Adrenal gland (tissue), 12 donors: Measurements from ENCODE around the gene PRMT7. TPM values are rescaled to one million over a fixed set of nuclear protein-coding genes. Genes with fewer than 3 reads are reported as not detected.

ENCODE experiments used
- DNase-seq, 7 donors: peaks; one replicate each; pipeline ENCODE4 v3.0.0-alpha.2; 2019 to 2020
- H3K27ac ChIP-seq, 5 donors: fragments of 200-600 bp; sonication (generic) in 4 of 5; 1 replicate in 3 of 5; 2 replicates in 2 of 5; pipeline versions ENCODE4 v1.5.1 to v1.8.0; 2016 to 2020; ENCODE audit warnings: mild to moderate bottlenecking in 1 of 5
- H3K27me3 ChIP-seq: fragments of 200-600 bp; 2 replicates; pipeline ENCODE4 v1.8.0; 2021
- H3K36me3 ChIP-seq, 2 donors: fragments of 200-600 bp; replicated peaks in 1 of 2; 1 replicate in 1 of 2; 2 replicates in 1 of 2; pipeline versions ENCODE4 v1.5.1 to v1.8.0; 2018 to 2022
- H3K4me1 ChIP-seq, 2 donors: fragments of 200-600 bp; replicated peaks in 1 of 2; 1 replicate in 1 of 2; 2 replicates in 1 of 2; pipeline versions ENCODE4 v1.5.1 to v1.8.0; 2018 to 2021
- H3K4me3 ChIP-seq, 4 donors: fragments of 200-600 bp; sonication (generic) in 3 of 4; one replicate each; pipeline ENCODE4 v1.5.1; 2016 to 2018
- H3K9me3 ChIP-seq, 3 donors: fragments of 200-600 bp; sonication (generic) in 1 of 3; replicated peaks in 1 of 3; 1 replicate in 2 of 3; 2 replicates in 1 of 3; pipeline versions ENCODE4 v1.5.1 to v1.8.0; 2016 to 2021
- POLR2A ChIP-seq, 2 donors: fragments of 450-650 bp; IDR thresholded peaks; one replicate each; pipeline ENCODE4 v1.6.1; 2017; ENCODE audit warnings: antibody characterized with exemption in 2 of 2, mild to moderate bottlenecking in 2 of 2, moderate library complexity in 1 of 2
- WGBS, 4 donors: extraction: QIAGEN DNeasy Blood & Tissue Kit in 2 of 4; methylation state at CpG; one replicate each; pipeline versions ENCODE4 v1.1.5 to v1.1.7; 2013 to 2017; 5-methylcytosine and 5-hydroxymethylcytosine counted together
- intact Hi-C, 2 donors: fragments of 100-400 bp; cut with DNase I; formaldehyde crosslinking; loops; one replicate each; pipeline versions ENCODE4 v1.14.1 to v1.15.0; 2022 to 2023
- polyA plus RNA-seq, 3 donors: library from polyadenylated mRNA; stranded (reverse); fragments of 200-250 nt in 2 of 3; fragments of 350-450 nt in 1 of 3; fragmentation: Illumina TruSeq in 1 of 3; extraction: RNeasy Lipid Tissue Mini Kit (QIAGEN cat#74804) in 1 of 3; gene quantifications; one replicate each; pipeline ENCODE4 v1.2.3, GENCODE V29; 2013 to 2014
- total RNA-seq, 9 donors: library from RNA; depleted of rRNA in 4 of 9; stranded (reverse); fragments of >200 nt in 4 of 9; fragments of 120-200 nt in 1 of 9; fragmentation: NEBNext Ultra II Directional in 1 of 9; extraction: Animal tissue kit (Norgen Biotek cat#: 25700) in 1 of 9; gene quantifications; one replicate each; pipeline versions ENCODE4 v1.1.0 to v1.2.4, GENCODE V29; 2013 to 2023
- TF ChIP-seq, protein P1 (sequence below), 6 experiments: fragments of 450-650 bp in 4 of 6; fragments of 200-600 bp in 2 of 6; sonication (generic) in 1 of 6; IDR thresholded peaks; 1 replicate in 5 of 6; 2 replicates in 1 of 6; pipeline versions ENCODE4 v1.5.1 to v1.8.0; 2016 to 2021; ENCODE audit warnings: antibody characterized with exemption in 6 of 6, mild to moderate bottlenecking in 2 of 6, moderate library complexity in 1 of 6
- donor health status: healthy with polysubstance abuse.
- donor health status: Bipolar disorder and iron deficiency.
- donor health status: DM: yes; HTN: yes; CAD: no.
- donor health status: DM: no; HTN: no; CAD: no.
- donor health status: DM: no; HTN: no; CAD: no.
- donor health status: DM: yes; HTN: yes; CAD: no.

The PRMT7 gene
- total and polyA plus RNA-seq, 12 donors, result 30.0 to 141 (median 42.7) TPM

- DNase-seq, result no peak
- TF ChIP-seq, protein P1, sequence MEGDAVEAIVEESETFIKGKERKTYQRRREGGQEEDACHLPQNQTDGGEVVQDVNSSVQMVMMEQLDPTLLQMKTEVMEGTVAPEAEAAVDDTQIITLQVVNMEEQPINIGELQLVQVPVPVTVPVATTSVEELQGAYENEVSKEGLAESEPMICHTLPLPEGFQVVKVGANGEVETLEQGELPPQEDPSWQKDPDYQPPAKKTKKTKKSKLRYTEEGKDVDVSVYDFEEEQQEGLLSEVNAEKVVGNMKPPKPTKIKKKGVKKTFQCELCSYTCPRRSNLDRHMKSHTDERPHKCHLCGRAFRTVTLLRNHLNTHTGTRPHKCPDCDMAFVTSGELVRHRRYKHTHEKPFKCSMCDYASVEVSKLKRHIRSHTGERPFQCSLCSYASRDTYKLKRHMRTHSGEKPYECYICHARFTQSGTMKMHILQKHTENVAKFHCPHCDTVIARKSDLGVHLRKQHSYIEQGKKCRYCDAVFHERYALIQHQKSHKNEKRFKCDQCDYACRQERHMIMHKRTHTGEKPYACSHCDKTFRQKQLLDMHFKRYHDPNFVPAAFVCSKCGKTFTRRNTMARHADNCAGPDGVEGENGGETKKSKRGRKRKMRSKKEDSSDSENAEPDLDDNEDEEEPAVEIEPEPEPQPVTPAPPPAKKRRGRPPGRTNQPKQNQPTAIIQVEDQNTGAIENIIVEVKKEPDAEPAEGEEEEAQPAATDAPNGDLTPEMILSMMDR (IDR thresholded peaks at IDR 0.05), result no peak
- no peak for TF ChIP-seq POLR2A (IDR thresholded peaks at IDR 0.05)
- Histone ChIP-seq H3K4me1 (peaks cover 26 to 46% of the 10 kb centered on the region in 2 donors), H3K27me3 (no peaks in the 10 kb centered on the region), H3K4me3 (no peak overlapping the region), H3K27ac (peak overlapping the region in 3 of 5 donors; percentile 10 to 91 (median 40)), H3K9me3 (no peaks in the 10 kb centered on the region), H3K36me3 (peaks cover 0 to 41% of the 10 kb centered on the region in 2 donors)
- WGBS, 4 donors, result 91 to 97% (median 94%) methylated on average over 2 of the region's 2 CpGs
- intact Hi-C loops, result no loop called here
Observed at GRCh38 chr16:68289202-68289601, 21.6 kb upstream of the PRMT7 start.

DNA sequence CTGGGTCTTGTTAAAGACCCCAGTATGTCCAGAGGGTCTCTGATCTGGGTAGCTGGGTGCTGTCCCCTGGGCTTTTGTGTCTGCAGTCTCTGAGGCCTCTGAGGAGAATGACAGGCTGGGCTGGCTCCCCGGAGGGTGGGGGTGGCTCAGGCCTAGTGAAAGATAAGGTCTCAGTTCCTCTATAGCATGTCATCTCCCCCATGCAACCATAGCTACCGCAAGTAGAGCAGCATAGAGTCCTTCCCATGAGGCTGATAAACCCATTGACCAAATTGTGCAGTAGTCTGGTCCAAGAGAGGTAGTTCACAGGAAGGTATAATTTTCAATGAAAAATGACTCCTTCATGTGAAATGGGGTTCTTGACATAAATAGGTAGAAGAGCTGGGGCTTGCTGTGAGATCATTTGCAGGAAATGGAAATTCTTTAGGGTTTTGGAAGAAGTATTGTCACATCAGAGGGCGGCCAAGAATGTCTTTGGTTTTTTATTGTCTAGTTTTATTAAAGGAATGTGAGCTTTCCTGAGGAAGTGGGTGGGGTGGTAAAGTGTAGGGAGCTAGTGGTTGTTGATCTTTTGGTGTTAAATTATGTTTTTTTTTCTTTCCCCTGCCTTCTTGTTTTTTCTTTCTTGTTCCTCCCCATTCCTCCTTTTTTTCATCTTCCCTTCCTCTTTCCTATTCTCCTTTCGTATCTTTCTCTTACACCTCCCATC is 21.0 kb upstream of the PRMT7 start:
- H3K36me3 ChIP-seq, result peaks cover 0 to 43% of the 10 kb centered on the region in 2 donors

DNA sequence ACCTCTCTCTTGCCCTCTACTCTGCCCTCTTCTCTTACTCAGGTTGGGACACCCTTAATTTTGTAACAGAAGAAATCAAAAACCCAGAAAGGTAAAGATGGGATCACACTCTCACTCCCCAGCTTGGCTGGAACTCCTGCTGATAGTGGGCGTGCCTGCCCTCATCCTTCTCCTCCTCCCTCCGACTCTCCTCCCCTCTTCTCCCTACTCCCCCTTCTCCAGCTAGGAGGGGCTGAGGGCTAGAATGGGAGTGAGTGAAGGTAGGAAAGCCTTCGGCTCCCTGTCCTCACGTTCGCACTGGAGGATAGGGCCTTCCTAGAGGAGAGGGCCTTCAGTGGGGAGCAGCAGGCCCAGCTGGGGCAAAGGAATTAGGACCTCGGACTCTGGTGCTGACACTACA is 20.4 kb upstream of the PRMT7 start:
- no peaks in the 10 kb centered on the region for H3K27me3 ChIP-seq
- H3K27ac ChIP-seq, result peak overlapping the region in 3 of 5 donors; percentile 10 to 62 (median 40)
- H3K9me3 ChIP-seq, result no peaks in the 10 kb centered on the region
- peaks cover 25 to 38% of the 10 kb centered on the region in 2 donors for H3K4me1 ChIP-seq
- peaks cover 0 to 47% of the 10 kb centered on the region in 2 donors for H3K36me3 ChIP-seq
- intact Hi-C loops, result no loop called here
- WGBS, 4 donors, result 81 to 87% (median 86%) methylated on average over 6 of the region's 6 CpGs
- H3K4me3 ChIP-seq, result no peak overlapping the region
- no peak for DNase-seq
- TF ChIP-seq POLR2A (IDR thresholded peaks at IDR 0.05), result no peak
- TF ChIP-seq, protein P1 (IDR thresholded peaks at IDR 0.05), result no peak

More for the DNA sequence above, 21.0 kb upstream of the PRMT7 start:
- no peak for DNase-seq
- intact Hi-C loops, result no loop called here
- H3K27me3 ChIP-seq, result no peaks in the 10 kb centered on the region
- H3K4me1 ChIP-seq, result peaks cover 26 to 42% of the 10 kb centered on the region in 2 donors
- no peaks in the 10 kb centered on the region for H3K9me3 ChIP-seq
- H3K4me3 ChIP-seq, result no peak overlapping the region
- peak overlapping the region in 3 of 5 donors; percentile 10 to 45 (median 40) for H3K27ac ChIP-seq
- TF ChIP-seq, protein P1 (IDR thresholded peaks at IDR 0.05), result no peak
- TF ChIP-seq POLR2A (IDR thresholded peaks at IDR 0.05), result no peak
- WGBS, 4 donors, result 55 to 77% (median 64%) methylated on average over 2 to 4 of the region's 4 CpGs

GRCh38 chr16:68291227-68291626 is 19.6 kb upstream of the PRMT7 start:
- no peaks in the 10 kb centered on the region for H3K9me3 ChIP-seq
- peaks cover 0 to 54% of the 10 kb centered on the region in 2 donors for H3K36me3 ChIP-seq
- H3K27ac ChIP-seq, result peak overlapping the region in 1 of 5 donors; percentile 62
- intact Hi-C loops, result no loop called here
- peaks cover 21 to 36% of the 10 kb centered on the region in 2 donors for H3K4me1 ChIP-seq
- 69 to 89% (median 82%) methylated on average over 2 to 4 of the region's 4 CpGs for WGBS, 4 donors
- H3K4me3 ChIP-seq, result no peak overlapping the region
- H3K27me3 ChIP-seq, result no peaks in the 10 kb centered on the region
- DNase-seq, result no peak
- TF ChIP-seq POLR2A (IDR thresholded peaks at IDR 0.05), result no peak
- TF ChIP-seq, protein P1 (IDR thresholded peaks at IDR 0.05), result no peak
